Endothelial cell of hepatic sinusoid (primary cell): ENCODE results near the gene CHIA.
"Not testable (repeated sequence)": the region's sequence is repeated elsewhere in the genome, so short reads cannot be mapped to it uniquely, and the experiment has no call there.

Experiments
- in situ Hi-C: cut with HindIII; loops from 2 replicates; pipeline ENCODE4 v1.10.0; 2017; ENCODE audit warnings: low sequenced_read_pairs

Gene CHIA

DNA sequence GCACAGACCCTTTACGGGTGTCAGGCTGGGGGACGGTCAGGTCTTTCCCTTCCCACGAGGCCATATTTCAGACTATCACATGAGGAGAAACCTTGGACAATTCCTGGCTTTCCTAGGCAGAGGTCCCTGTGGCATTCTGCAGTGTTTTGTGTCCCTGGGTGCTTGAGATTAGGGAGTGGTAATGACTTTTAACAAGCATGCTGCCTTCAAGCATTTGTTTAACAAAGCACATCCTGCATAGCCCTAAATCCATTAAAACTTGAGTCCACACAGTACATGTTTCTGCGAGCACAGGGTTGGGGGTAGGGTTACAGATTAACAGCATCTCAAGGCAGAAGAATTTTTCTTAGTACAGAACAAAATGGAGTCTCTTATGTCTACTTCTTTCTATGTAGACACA, 69.6 kb downstream of the CHIA start:
- in situ Hi-C loops: not testable (repeated sequence)

DNA sequence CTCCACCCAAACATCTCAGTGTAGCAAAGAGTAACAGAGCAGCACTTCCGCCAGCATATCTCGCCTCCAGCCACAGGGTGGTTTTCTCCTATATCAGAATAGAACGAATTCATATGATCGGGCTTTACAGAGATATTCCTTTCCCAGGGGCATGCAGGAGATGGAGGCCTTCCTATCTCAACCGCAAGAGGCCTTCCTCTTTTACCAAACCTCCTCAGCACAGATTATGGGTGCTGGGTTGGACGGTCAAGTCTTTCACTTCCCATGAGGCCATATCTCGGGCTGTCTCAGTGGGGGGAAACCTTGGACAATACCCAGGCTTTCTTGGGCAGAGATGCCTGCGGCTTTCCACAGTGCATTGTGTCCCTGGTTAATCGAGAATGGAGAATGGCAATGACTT, 71.1 kb downstream of the CHIA start:
- in situ Hi-C loops: no loop called here

DNA sequence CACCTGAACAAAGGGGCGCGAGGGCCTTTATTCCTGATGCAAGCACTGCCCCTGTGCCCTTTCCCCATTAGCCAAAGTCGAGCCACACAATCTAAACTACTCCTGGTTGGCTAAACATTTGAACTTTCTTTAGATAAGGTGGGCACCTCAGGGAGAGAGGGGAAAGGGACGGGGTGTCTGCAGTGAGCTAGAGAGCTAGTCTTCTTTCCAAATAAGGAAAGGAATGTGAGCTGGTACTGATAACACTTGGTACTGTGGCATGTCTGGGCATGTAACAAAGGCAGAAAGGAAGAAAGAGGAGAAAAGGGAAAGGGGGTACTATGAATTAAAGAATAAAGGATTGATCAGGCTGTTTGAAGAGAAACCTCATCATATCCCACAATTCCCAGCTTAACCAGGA, 74.0 kb downstream of the CHIA start:
- in situ Hi-C loops: no loop called here

DNA sequence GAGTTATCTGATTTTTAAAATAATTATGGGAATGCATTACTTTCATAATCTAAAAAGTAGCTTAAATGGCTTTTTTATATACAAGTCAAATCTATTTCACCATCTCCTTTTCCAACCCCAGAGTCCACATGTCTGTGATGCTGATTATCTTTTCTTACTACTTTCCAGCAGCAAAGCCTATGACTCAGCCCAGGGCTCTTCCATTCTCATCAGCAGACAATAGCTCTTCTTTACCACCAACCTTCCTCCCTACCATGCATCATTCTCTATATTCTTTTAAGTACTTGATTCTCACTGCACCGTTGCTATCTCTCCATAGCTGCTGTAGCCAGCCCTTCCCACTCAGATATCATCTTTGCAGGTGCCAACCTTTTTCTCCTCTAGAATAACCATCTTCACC, 75.6 kb downstream of the CHIA start:
- in situ Hi-C loops: no loop called here

DNA sequence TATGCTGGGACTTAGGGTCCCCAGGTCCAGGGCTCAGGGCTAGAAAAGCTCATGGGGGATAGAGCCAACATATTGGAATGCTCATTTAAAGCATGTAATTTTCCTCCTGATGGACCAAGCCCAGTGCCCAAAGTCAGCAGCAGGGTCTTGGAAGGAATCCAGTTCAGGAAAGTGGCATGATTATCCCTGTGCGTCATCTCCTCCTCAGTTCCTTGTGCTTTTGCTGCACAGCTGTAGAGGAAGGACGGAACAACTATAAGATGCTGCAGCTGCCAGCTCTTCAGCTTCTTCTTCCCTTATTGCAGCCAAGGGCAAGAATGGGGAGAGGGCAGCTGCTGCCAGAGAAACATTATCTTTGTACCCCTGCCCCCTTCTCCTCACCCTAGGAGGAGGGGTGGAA, 78.5 kb downstream of the CHIA start:
- in situ Hi-C loops: no loop called here

- in situ Hi-C loops: no loop called here
Observed at GRCh38 chr1:111369645-111370044, 79.0 kb downstream of the CHIA start.
